HG03025 (cell line): ENCODE data around the gene SEMA3B.
A peak's percentile ranks its signal among the peaks of the same experiment; 100 is the strongest.

Experiments used
- ATAC-seq: cut with Tn5 transposase; IDR thresholded peaks from one replicate; pipeline ENCODE4 v1.9.1; 2021; ENCODE audit warnings: mild to moderate bottlenecking, moderate library complexity; ENCODE audit not compliant: unreplicated experiment, low FRiP score

The SEMA3B gene

DNA sequence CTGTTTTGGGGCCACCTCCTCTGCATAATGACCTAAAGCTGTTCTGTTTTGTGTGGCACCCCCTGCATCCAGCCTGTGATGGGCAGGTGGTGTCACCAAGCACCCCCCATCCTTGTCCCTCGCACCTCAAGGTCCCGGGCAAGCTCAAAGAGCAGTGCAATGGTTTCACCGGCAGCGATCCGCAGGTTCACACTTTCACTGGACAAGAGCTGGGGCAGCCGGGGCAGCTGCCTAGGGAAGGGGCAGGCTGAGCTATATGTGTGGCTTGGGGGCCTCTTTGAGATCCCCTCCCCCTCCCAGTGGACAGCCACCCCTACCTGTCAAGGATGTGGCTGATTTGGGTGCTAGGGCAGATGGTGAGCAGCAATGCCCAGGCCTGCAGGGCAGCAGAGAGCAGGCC is 20.2 kb downstream of the SEMA3B start:
- no peak for ATAC-seq

DNA sequence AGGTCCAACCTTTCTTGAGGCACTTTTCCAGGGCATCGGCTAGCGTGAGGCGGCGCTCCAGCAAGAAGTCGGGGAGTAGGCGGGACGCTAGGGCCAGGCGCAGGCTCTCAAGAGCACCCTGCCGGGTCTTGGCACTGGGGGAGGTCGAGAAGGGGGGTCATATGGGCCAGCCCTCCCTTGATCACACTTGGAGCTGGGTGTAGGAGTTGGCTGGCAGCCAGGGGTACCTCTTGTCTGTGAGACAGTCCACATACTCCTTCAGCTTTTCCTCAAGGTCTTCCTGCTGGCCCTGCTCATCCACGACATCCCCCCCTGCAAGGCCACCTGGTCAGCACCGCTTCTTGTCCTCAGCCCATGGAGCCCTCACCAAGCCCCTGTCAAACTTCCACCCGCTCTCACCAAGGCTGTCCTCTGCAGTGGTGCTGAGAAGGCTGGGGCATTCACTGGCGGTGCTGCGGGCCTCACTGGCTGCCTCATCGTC is 21.3 kb downstream of the SEMA3B start:
- no peak for ATAC-seq

DNA sequence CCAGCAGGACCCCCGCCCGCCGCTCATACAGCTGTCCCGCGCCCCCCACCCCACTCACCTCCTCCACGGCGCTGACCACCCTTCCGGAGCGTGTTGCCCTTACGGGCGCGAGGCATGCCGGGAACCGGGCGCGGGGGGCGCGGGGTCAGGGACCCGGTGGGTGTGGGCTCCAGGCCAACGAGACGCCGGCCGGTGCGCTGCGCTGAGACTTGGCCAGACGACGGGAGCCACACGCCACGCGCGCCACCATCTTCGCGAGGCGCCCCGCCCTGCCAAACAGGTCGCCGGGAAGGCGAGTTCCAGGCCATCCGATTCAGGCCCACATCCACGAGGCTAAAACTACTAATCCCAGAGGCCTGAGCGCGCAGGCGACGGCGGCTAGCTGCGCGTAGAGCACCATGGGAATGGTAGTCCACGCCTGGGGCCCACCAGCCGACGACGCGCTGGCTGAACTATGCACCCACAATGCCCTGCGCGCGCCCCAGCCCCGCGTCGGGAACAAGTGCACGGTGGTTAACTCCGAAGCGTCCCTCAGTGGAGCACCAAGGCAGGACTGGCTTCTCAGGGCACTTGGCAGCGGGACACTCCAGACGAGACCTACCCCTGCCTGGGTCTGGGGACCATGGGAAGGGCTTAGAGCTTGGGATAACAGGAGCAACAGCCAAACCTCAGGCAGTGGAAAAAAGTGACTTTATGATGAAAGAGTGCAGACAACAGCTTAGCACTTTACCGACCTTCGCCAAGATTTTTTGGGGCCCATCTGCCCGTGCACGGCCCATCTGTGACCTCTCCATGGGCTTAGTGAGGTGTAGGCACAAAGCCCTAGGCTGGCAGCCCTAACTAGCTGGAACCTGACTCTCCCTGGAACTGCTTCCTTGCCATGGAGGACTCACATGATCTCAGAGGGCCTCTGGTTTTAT is 23.5 kb downstream of the SEMA3B start, which contains the start of gene IFRD2:
TSS of gene IFRD2 (minus strand) at position 271 of the 920 bp plus-strand sequence. CDS start at position 116, 155 bp downstream.
- peak; percentile 73 for ATAC-seq

DNA sequence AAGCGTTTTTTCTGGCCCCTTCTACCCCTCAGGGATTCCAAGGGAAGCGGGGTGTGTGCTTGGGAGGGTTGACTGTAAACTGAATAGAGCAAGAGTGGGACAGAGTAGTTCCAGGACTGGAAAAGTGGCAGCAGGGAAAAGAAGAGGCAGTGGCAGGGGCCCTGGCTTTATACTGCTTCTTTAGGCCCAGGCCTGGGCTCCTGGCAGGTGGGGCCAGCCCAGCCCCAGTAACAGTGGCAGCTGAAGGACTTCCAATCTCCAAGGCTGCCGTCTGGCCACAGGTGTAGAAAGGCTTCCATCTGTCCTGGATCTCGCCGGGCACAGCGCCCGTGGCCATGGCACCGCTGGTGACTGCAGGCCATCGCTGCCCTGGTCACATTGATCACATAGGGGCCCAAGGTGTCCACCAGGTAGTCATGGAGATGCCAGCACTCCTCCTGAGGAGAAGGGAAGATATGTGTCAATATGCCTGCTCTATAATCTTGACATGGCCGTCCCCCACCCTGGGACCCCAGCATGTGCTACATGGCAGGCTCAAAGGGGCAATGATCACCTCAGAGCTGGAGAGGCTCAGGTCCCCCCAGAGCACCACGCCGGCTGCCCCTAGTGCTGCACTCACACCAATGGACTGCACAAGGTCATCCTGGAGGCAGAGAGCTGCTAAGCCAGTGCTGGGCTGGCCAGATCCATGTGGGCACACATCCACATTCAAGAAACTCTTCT is 24.3 kb downstream of the SEMA3B start:
- ATAC-seq = no peak

DNA sequence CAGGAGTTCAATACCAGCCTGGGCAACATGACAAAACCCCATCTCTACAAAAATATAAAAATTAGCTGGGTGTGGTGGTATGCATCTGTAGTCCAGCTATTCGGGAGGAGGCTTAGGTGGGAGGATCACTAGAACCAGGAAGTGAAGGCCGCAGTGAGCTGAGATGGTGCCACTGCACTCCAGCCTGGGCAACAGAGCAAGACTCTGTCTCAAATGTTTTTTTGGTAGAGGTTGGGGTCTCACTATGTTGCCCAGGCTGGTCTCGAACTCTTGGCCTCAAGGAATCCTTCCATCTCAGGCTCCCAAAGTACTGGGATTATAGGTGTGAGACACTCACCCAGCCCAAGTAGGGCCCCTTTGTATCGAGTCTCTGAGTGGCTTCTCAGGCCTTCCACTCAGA is 25.1 kb downstream of the SEMA3B start:
- no peak for ATAC-seq

DNA sequence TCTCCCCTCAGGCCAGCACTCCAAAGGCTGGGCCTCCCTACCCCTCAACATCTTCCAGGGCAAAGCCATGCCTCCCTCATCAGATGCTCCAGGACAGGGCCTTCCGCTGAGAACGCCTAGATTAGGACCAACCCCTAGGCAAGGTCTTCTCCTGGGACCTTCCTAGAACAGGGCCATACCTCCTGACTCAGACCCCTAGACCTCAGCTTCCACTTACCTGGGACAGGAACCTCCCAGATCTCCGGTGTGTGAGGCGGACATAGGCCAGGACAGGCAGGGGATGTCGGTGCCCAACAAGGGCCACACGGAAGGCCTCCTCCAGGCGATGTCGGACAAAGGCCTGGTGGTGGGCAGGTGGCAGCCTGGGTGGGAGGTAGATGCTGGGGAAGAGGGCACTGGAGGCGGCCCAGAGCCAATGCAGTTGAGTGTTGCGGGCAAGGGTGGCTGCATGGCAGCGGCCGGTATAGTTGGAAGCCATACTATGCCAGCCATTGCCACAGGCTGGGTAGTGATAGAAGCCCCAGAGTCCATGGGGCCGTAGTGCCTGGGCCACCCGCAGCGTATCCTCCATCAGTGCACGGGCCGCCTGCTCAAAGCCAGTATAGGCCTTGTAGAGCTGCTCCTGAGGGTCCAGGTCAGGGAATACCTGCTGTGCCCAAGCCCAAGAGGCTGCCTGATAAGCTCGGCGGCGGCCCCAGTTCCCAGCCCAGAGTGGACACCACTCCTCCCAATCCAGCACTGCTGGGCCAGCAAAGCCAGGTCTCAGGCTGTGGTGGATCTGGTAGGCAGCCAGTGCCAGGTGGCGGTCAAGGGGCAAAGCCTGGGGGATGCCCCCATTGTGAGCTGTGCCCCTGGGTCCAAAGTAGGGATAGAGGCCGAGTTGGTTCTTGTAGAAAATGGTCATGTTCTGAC is 25.8 kb downstream of the SEMA3B start:
- ATAC-seq = no peak

DNA sequence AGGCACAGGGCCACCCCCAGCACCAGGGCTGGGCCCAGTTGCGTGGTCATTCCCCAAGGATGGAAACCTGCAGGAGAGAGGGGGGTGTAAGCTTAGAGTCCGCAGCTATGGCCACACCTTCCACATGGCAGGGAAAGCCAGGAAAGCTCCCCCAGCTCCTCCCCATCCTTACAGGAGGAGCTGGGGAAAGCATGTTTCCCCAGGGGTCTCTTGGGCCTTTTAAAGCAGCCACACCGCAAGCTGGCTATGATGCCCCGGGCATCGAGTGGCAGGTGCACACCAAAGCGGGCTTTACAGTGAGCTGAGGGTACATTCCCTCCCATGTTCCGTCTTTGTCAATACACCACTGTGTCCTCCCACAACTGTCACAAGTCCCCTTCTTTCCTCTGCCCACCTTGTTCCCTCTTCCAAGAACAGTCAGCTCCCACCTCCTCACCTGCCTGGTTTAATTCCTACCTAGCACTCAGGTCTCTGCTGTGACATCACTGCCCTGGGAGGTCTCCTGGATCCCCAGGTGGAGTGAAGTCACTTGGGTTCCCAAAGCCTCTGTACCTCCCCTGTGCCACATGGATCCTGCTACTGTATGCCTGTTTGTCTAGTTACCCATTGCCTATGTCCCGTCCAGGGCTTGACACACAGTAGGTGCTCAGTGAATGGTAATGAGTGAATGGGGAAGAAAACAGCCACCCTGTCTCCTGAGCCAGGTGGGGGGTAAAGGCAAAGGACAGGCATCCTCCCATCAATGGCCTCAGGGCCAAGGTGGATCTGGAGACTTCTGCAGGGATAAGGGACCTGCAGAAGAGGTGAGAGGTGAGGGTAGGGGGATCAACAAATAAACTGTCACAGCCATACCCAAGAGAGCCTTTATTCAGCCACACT is 26.8 kb downstream of the SEMA3B start:
- ATAC-seq = no peak

DNA sequence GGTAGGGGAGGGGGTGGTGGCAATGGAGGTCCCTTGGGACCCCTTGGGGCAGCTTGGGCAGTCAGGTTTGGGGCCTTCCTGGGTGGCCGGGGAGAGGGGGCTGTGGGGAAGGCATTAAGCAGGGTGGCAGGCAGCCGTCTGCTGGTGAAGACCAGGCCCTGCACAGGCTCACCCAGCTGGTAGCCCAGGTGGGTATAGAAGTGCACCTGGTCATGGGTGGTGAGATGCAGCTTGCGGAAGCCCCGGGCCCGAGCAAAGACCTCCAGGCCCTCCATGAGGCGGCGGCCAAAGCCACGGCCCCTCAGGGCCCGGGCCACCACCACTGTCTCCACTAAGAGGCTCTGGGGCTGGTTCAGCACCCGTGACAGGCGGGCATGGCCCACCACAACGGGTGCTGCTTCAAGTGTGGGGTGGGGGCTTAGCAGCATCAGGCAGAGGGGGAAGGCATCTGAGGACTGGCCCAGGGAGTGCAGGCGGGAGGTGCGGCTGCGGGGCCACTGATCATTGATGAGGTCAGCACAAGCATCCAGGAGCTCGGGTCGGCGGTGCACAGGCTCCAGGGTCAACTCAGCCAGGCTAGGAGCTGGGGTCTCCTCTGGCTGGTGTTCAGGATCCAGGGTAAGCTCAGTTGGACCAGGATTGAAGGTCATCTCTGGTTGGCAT is 27.9 kb downstream of the SEMA3B start:
- no peak for ATAC-seq

DNA sequence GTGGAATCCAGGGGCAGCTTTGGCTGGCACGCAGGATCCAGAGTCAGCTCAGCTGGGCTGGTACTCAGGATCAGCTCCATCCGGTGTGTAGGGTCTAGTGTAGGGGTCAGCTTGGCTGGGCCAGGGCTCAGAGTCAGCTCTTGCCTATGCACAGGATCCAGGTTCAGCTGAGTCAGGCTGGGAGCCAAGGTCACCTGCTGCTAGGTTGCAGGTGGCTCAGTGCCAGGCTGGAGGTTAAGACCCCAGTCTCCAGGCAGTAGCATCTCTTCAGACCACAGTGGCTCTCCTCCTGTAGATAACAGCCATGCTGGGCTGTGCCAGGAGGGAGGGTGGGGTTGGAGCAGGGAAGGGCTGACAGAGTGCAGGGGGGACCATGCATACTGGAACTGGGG is 28.4 kb downstream of the SEMA3B start:
- no peak for ATAC-seq

DNA sequence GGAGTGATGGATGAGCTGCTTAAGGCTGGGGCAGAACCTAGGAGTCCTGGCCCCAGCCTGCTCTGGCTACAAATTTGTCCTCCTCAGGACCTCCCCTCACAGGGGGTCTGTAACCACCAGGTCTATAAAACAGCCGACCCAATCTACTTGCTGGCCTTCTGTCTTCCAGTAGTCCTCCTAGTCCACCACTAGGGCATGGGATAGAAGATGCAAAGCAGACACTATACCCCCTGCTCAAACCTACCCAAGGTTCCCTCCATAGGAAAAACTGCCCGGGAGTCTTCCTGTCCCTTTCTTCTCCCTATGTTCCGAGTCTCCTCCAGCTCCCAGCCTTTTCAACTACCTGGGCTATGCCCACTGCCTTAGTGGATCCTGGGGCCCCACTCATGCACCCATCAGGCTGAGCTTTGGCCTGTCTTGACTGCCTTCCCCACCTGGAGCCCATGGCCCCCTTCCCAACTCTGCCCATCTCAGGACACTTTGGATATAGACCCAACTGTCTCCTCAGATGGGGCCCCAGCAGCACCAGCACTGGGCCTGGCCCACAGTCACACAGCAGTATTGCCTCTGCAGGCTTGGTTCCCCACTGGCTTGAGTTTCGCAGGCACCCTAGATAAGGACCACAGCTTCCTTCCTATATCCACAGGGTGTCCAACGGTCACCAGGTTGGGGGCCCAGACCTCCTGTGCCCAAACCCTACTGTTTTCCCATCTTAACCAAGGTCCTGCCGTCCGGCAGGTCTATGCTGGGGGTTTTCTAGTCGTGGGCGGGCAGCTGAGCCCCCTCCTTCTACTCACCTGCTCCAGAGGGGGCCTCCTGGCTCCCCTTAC is 29.2 kb downstream of the SEMA3B start:
- no peak for ATAC-seq

DNA sequence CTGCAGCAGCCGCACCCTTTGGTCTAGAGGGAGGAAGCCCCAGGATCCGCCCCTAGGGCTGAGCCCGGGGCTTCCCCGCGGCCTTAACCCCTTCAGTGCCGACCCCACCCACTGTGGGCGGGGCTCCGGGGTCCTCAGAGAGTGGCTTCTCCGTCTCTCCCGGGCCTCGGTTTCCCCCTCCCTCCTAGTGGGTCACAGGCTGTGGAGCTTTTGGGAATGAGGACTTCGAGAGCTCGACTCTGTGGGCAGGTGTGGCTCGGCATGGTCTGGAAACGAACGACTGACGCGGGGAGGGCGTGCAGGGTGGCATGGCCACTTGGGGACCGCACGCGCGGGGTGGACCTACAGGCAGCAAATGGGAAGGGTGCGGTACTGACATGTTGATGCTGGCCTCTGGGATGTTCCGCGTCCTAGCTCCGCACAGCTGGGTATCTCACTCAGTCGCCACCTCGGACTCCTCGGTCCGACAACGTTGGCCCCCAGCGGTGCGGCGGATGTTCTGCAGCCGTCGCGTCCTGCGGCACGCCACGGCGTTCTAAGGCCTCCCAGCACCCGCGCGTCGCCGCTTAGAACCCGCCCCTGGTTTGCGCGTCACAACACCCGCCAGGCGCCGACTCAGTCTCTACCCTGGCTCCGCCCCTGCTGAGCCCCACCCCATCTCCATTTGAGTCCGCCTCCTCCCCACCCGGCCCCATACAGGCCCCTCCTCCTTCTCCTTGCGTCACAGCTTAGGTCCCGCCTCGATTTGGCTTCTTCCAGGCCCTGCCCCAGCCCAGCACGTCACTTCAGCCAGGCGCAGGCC is 30.1 kb downstream of the SEMA3B start, which contains the start of the genes HYAL3 and NAA80:
TSS of gene HYAL3 (minus strand) at position 570 of the 802 bp plus-strand sequence. CDS start 3,803 bp downstream, outside the sequence.
TSS of gene NAA80 (minus strand) at position 570 of the 802 bp plus-strand sequence. CDS start 1,942 bp downstream, outside the sequence.
- ATAC-seq = peak; percentile 76

DNA sequence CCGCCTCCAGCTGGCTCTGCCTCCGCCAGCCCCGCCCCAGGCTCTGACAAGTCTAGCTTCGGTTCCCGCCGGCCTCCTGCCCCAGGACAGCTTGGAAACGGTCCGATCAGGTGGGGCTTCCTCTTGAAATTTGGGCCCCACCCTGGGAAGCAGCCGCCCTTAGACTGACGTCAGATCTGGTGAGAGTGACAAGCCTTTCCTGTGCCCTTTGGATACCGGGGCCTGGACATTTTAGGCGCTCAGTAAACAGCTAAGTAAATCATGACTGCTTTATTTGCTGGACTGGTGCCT is 30.6 kb downstream of the SEMA3B start:
- ATAC-seq = no peak

DNA sequence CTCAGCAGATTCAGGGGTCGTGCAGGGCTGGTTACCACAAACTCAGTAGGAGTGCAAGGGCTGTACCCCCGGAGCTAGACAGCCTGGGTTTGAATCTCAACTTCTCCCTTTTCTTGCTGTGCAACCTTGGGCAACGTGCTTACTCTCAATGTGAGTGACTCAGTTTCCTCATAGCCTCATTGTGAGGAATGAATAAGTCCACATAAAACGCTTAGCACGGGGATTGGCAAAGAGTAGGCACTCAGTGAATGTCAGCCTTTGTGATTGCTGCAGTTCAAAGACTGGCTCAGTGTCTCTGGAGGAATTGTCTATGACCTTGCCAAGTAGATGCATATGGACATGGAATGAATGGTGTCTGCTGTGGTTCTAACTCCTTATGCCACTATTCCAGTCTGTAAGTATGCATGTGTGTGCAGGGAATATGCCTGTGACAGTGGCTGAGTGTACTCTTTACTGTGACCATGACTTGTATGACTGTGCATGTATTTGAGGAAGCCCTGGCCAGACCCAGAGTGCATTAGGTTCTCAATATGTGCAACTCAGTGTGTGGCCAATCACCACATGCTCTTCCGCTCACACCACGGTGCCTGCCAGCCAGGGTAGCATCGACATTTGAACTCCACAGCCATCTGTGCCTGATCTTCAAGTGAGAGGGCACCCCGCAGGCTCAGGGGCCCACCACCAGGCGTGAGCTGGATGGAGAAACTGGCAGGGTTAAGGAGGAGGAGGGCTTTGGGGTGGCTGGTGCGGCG is 31.2 kb downstream of the SEMA3B start:
- no peak for ATAC-seq

DNA sequence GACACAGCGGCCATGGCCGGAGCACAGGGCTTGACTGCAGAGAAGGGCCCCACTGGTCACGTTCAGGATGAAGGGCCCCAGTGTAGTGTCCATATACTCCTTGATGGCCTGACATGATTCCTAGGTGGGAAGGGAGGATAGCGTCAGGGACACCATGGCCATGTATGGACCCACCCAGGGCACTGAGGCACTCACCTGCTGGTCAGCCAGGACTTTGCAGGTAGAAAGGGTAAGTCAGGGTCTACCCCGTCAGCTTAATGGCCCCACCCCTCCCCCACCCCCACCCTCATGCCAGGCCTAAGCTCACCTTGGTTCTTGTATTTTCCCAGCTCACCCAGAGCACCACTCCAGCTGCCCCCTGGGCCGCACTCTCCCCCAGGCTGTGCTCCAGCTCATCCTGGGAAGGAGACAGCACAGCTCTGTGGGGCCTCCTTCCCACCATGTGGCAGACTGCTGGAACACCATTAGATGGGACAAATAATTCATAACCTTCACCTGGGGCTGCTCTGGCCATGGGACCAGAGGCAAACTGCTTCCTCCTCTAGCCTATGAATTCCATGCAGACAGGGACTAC is 31.8 kb downstream of the SEMA3B start:
- no peak for ATAC-seq

DNA sequence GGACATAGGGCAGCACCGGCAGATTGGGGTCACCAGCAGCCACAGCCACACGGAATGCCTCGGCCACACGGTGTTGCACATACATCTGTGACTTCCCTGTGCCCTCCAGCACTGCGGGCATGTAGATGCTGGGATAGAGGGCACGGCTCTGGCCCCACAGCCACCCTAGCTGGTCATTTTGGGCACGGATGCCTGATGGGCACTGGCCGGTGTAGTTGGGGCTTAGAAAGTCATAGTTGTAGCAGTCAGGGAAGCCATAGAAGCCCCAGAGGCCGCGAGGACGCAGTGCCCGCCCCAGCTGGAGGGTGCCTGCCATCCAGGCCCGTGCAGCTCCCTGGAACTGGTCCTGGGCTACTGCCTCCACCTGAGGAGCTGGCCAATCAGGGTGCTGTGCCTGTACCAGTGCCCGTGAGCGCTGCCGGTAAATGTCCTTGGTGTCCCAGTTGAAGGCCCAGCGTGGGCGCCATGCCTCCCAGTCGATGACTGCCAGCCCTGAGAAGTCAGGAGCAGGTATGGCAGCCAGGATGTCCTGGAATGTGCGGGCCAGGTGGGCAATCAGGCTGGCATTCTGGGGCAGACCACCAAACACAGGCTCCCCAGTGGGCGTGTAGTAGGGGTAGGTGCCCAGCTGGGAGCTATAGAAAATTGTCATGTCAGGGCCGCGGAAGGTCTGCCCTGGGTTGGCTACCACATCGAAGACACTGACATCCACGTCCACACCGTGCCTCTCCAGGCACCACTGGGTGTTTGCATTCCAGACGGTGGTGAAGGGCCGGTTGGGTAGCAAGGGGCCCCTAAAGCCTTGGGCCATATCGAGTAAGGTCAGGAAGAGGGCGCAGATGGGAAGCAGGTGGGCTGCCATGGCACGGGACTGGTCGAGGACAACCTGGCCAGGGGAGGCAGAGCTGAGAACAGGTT is 33.4 kb downstream of the SEMA3B start:
- ATAC-seq = no peak
